CD4-positive, alpha-beta T cell (primary cell): ENCODE measurements around the gene GATA5. TPM values are rescaled to one million over a fixed set of nuclear protein-coding genes. Genes with fewer than 3 reads are reported as not detected.

ENCODE experiments used
- total RNA-seq, 174 experiments: library from RNA in 2 of 174; stranded (reverse) in 2 of 174; gene quantifications; one replicate each; pipeline ENCODE4 v1.2.3 and lab custom pipeline; 2021 to 2026

Gene GATA5
- total RNA-seq, 2 experiments from 2014 or later = not detected

Other genes with a start within 250 kb of the GATA5 start
- gene OSBPL2, start 237.5 kb downstream of the GATA5 start, total RNA-seq = 10 to 100 TPM; 52.8 to 54.4 TPM
- gene ADRM1, start 173.0 kb downstream of the GATA5 start, total RNA-seq = 10 to 100 TPM; 40.8 to 44.3 TPM
- gene LAMA5, start 108.7 kb downstream of the GATA5 start, total RNA-seq = under 1 TPM; 0.16 to 0.78 TPM
- 1,000 to 10,000 TPM; 3,015 to 3,210 TPM for gene RPS21, start 88.9 kb downstream of the GATA5 start, total RNA-seq
- gene CABLES2, start 68.7 kb downstream of the GATA5 start, total RNA-seq = 1 to 10 TPM; 4.4 TPM
- not detected for gene RBBP8NL, start 48.5 kb downstream of the GATA5 start, total RNA-seq
- 1 to 10 TPM; 2.3 to 2.5 TPM for gene SLCO4A1, start 166.5 kb upstream of the GATA5 start, total RNA-seq
- under 1 TPM; 0.55 to 0.56 TPM for gene NTSR1, start 232.8 kb upstream of the GATA5 start, total RNA-seq